Bronchus fibroblast of lung (primary cell): ENCODE data around the gene TRPT1. TPM values are rescaled to one million over a fixed set of nuclear protein-coding genes. Genes with fewer than 3 reads are reported as not detected.

Experiments
- total RNA-seq: library from RNA; depleted of rRNA; stranded (reverse); fragments of >200 nt; gene quantifications from 2 replicates; pipeline ENCODE4 v1.2.3, GENCODE V29; 2015

The TRPT1 gene, protein sequence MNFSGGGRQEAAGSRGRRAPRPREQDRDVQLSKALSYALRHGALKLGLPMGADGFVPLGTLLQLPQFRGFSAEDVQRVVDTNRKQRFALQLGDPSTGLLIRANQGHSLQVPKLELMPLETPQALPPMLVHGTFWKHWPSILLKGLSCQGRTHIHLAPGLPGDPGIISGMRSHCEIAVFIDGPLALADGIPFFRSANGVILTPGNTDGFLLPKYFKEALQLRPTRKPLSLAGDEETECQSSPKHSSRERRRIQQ
- total RNA-seq, result 46.2 and 59.3 TPM in 2 replicates

DNA sequence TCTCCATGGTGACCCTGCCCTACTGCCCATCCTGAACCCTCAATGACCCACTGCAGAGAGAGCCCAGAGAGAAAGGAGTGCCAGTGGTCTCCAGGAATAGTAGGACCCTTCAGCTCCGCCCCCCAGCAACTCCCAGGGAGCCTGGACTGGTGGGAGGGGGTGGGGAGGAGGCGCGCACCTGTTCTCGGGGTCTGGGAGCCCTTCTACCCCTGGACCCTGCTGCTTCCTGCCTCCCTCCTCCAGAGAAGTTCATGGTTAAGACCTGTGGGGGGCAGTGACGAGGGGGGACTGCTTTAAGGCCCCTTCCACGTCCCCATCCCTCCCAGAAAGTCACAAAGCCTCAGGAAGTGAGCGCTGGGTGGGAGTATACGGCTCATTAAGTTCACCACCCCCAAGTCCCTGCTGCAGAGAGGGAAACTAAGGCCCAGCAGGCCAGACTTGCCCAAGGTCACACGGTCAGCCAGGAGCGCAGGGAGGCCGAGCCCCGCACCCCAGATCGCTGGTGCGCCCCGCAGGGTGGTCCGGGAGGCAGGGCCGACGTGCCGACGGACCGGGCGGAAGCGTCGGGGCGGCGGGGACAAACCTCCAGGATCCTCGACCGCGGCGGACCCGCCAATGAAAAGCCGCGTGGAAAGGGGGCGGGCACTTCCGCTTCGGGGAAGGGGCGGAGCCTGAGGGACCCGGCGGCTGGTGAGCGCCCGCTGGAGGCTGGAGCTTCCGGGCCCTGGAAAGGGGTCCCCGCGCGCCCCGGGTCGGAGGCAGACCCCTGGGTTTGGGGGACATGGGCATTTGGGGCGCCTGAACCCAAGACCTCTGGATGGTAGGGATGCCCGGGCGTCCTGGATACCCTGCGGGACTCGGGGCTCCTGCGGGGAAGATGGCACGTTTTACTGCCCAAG lies at the start of gene TRPT1, which contains the start of gene NUDT22:
Gene TRPT1 (minus strand): TSS at position 579 of the 899 bp plus-strand sequence. CDS start 326 bp downstream, at position 253.
Gene NUDT22 (plus strand): TSS at position 667 of the 899 bp plus-strand sequence. CDS start 379 bp downstream, outside the sequence.

GRCh38 chr11:64251016-64251752 lies 25.2 kb upstream of the TRPT1 start, which contains the start of gene PLCB3:
PLCB3 (plus strand) TSS chr11:64251530; CDS start chr11:64251650, 120 bp downstream.

DNA sequence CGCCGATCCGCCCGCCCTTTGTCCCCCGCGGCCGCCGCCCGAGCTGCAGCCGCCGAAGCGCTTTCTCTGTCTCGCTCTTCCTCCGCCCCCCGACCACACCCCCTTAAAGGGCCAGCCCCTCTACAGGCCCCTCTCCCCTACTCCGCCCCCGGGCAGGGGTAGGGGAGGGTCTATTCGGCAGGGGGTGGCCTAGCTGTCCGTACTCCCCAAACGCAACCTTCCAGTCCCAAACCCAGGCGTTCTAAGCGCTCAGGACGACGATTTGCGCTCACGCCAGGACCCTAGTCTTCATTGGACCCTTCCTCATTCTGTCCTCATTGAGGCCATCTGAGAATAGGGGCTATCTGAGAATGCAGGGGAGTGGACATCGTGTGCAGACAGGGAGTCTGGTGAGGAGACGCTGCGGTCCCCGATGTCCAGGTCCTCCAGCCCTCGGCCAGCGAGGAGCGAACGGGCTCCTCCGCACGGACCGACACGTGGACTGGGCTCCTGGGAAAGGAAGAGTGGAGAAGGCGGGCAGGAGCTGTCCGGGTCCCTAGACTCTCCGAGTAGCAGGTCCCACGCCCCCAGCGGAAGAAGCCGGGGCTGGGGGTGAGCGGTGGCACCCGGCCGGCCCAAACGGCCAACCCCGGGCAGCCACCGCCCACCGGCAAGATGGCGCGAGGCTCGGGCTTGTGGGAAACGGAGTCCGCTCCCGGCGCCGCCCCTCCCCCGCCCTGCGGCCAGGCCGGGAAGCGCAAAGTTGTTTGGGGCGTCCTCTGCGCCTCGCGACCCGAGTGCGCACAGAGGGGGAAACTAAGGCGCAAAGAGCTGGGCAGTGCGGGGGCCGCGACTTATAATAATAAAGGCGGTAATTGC lies 21.1 kb upstream of the TRPT1 start, which contains the start of gene PPP1R14B:
Gene PPP1R14B (minus strand): TSS at position 73 of the 858 bp plus-strand sequence. CDS start 270 bp downstream, outside the sequence.

GRCh38 chr11:64240435-64241240 lies 14.7 kb upstream of the TRPT1 start, which contains the start of gene FKBP2:
FKBP2 (plus strand) TSS chr11:64241095; CDS start chr11:64242388, 1,293 bp downstream.

GRCh38 chr11:64233913-64234586 lies 8.1 kb upstream of the TRPT1 start, which contains the start of gene VEGFB:
VEGFB (plus strand) TSS chr11:64234584; CDS start chr11:64234834, 250 bp downstream.

GRCh38 chr11:64230171-64230984 lies 4.4 kb upstream of the TRPT1 start, which contains the start of gene DNAJC4:
DNAJC4 (plus strand) TSS chr11:64230548; CDS start chr11:64230855, 307 bp downstream.

GRCh38 chr11:64206457-64207255 lies 19.3 kb downstream of the TRPT1 start, which contains the start of gene FERMT3:
FERMT3 (plus strand) TSS chr11:64206721; CDS start chr11:64207365, 644 bp downstream.

DNA sequence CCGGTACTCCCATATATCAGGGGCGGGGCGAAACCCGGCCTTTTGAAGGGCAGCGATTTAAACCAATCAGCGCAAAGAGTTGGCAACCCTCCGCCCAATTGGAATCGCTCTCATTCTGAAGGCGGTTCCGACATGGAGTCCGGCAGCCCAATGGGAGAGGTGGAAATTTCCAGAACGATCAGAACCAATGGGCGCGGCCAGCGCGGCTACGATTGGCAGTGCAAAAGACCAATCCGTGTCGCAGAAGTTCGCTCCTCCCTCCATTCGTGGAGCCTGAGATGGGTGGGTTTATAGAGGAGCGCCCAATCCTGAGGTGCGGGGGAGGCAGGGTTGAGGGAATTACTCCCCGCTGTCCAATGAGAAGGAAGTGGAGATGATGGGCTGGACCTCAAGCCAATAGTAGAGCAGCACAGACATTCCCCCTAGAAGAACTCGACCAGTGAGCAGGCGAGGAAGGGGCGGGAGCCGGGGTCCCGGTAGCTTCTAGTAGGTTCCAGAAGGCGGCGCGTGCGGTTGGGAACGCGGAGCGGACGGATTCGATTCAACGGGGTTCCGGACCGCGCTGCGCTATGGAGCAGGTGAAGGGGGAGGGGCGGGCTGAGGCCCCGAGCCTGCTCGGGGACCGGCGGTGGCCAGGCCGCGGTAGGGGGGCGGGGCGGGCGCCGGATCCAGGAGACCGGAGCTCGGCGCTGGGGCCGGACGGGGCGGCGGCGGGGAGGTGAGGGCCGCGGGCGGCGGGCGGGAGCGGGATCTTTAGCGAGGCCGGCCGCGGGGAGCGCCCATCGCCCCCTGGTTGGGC lies 40.1 kb downstream of the TRPT1 start, which contains the start of gene STIP1:
Gene STIP1 (plus strand): TSS at position 479 of the 799 bp plus-strand sequence. CDS start 91 bp downstream, at position 570.

Other genes starting within 250 kb of the TRPT1 start
- 114 and 130 TPM in 2 replicates for gene OTUB1, start 239.7 kb downstream of the TRPT1 start, total RNA-seq
- under 0.01 TPM in 1 of 2 replicates, not detected in the other for gene FLRT1, start 190.3 kb downstream of the TRPT1 start, total RNA-seq
- gene MACROD1, start 60.1 kb downstream of the TRPT1 start, total RNA-seq, result 9.2 and 14.7 TPM in 2 replicates
- 200 and 219 TPM in 2 replicates for gene STIP1, start 40.0 kb downstream of the TRPT1 start, total RNA-seq
- 1.8 and 2.2 TPM in 2 replicates for gene FERMT3, start 19.5 kb downstream of the TRPT1 start, total RNA-seq
- 59.5 and 60.4 TPM in 2 replicates for gene NUDT22, start 88 bp upstream of the TRPT1 start, total RNA-seq
- 12.6 and 21.2 TPM in 2 replicates for gene DNAJC4, start 4.4 kb upstream of the TRPT1 start, total RNA-seq
- 22.5 and 30.8 TPM in 2 replicates for gene VEGFB, start 8.4 kb upstream of the TRPT1 start, total RNA-seq
- 41.2 and 54.4 TPM in 2 replicates for gene FKBP2, start 14.9 kb upstream of the TRPT1 start, total RNA-seq
- 361 and 380 TPM in 2 replicates for gene PPP1R14B, start 20.8 kb upstream of the TRPT1 start, total RNA-seq
- gene PLCB3, start 25.3 kb upstream of the TRPT1 start, total RNA-seq, result 24.2 and 25.7 TPM in 2 replicates
- 102 and 103 TPM in 2 replicates for gene BAD, start 58.5 kb upstream of the TRPT1 start, total RNA-seq
- 14.6 and 18.7 TPM in 2 replicates for gene GPR137, start 59.7 kb upstream of the TRPT1 start, total RNA-seq
- gene KCNK4, start 65.1 kb upstream of the TRPT1 start, total RNA-seq, result not detected in 2 replicates
- gene CATSPERZ, start 74.2 kb upstream of the TRPT1 start, total RNA-seq, result 0.15 TPM in 1 of 2 replicates, not detected in the other
- gene ESRRA, start 79.3 kb upstream of the TRPT1 start, total RNA-seq, result 21.3 and 25.1 TPM in 2 replicates
- 446 and 498 TPM in 2 replicates for gene TRMT112, start 91.4 kb upstream of the TRPT1 start, total RNA-seq
- gene PRDX5, start 91.9 kb upstream of the TRPT1 start, total RNA-seq, result 281 and 297 TPM in 2 replicates
- gene CCDC88B, start 114.0 kb upstream of the TRPT1 start, total RNA-seq, result 1.2 and 1.3 TPM in 2 replicates
- gene RPS6KA4, start 133.0 kb upstream of the TRPT1 start, total RNA-seq, result 39.7 and 42.4 TPM in 2 replicates